Brain microvascular endothelial cell (primary cell): Measurements from ENCODE around the gene ADAM33.
A peak's percentile ranks its signal among the peaks of the same experiment; 100 is the strongest.

Experiments used
- DNase-seq: peaks from one replicate; pipeline ENCODE4 v3.0.0-alpha.2; 2020
- H3K27ac ChIP-seq: fragments of 250-450 bp; sonication (Bioruptor Pico); 2 replicates; pipeline ENCODE4 v1.5.1; 2020; ENCODE audit warnings: mild to moderate bottlenecking, moderate library complexity
- H3K27me3 ChIP-seq: fragments of 250-450 bp; sonication (Bioruptor Pico); replicated peaks from 2 replicates; pipeline ENCODE4 v1.5.1; 2020; ENCODE audit warnings: mild to moderate bottlenecking
- H3K36me3 ChIP-seq: fragments of 250-450 bp; sonication (Bioruptor Pico); replicated peaks from 2 replicates; pipeline ENCODE4 v1.5.1; 2020; ENCODE audit warnings: mild to moderate bottlenecking
- H3K4me3 ChIP-seq: 2 replicates; pipeline ENCODE4 v1.5.1; 2011; ENCODE audit warnings: low read depth, mild to moderate bottlenecking, control low read depth, low read length, moderate library complexity
- in situ Hi-C: cut with HindIII; loops from 2 replicates; pipeline ENCODE4 v1.10.0; 2017; ENCODE audit warnings: low sequenced_read_pairs, low pct_ligation_motif_present
- TF ChIP-seq, protein P1 (sequence below): IDR thresholded peaks from 2 replicates; pipeline ENCODE4 v1.5.1; 2011; ENCODE audit warnings: low read depth, mild to moderate bottlenecking, moderate library complexity, low read length, control low read depth, inconsistent platforms; ENCODE audit errors: missing control alignments

ADAM33 gene

DNA sequence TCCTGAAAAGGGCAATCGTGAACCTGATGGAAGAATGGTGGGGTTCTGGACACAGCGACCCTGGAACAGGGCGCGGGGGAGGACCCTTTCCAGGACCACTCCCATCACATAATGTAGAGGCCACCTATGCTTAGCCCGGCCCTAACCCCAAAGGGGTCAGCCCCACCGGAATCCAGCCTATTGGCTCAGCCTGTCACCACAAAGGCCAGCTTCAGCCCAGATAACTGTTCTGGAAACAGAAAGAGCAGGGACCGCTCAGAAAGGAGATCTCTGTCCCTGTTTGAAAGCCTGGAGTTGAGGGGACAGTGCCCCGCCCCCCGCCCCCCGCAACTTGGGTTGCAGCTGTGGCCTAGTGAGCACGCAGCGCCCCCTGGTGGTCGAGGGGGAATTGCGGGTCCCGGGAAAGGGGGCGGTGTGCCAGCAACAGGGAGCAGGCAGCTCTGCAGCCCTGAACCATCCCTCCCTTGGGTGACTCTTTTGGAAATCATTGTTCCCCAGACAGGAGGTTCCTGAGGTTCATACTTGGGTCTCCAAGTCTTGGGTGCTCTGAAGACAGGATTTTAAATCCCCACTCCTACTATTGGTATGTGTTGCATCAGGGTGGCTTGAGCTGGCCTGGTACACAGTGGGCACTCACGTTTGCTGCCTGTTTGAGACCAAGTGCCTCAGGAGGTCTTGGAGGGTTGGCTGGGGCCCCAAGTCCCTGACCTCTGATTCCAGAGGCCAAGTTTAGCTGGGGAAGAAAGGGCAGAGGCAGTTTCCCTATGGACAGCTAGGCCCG is 29.1 kb upstream of the ADAM33 start:
- no peaks in the 10 kb centered on the region for H3K36me3 ChIP-seq
- no peak overlapping the region for H3K4me3 ChIP-seq
- TF ChIP-seq, protein P1, sequence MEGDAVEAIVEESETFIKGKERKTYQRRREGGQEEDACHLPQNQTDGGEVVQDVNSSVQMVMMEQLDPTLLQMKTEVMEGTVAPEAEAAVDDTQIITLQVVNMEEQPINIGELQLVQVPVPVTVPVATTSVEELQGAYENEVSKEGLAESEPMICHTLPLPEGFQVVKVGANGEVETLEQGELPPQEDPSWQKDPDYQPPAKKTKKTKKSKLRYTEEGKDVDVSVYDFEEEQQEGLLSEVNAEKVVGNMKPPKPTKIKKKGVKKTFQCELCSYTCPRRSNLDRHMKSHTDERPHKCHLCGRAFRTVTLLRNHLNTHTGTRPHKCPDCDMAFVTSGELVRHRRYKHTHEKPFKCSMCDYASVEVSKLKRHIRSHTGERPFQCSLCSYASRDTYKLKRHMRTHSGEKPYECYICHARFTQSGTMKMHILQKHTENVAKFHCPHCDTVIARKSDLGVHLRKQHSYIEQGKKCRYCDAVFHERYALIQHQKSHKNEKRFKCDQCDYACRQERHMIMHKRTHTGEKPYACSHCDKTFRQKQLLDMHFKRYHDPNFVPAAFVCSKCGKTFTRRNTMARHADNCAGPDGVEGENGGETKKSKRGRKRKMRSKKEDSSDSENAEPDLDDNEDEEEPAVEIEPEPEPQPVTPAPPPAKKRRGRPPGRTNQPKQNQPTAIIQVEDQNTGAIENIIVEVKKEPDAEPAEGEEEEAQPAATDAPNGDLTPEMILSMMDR: peak; percentile 95
- in situ Hi-C loops: no loop called here
- H3K27ac ChIP-seq: no peak overlapping the region
- no peaks in the 10 kb centered on the region for H3K27me3 ChIP-seq
- DNase-seq: peak; percentile 12

DNA sequence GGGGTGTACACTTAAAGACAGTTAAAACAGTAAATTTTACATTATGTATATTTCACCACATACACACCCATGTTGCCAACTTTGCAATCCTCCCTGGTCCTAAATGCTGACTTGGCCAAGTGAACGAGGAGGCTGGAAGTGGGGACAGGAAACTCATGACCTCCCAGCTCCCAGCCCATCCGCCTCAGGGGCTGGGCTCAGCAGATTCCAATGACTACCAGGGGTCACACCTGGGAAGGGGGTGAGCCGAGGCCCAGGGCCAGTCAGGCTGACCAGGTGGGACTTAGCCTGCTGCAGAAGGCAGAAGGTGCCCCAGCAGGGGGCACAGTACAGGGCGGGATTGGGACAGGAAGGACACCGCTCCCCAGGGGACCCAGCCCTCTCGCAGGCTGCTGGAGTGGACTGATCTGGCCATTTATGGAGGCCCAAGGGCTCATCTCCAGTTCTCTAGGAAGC is 28.2 kb upstream of the ADAM33 start:
- TF ChIP-seq, protein P1: peak; percentile 23
- Histone ChIP-seq H3K27ac (no peak overlapping the region), H3K36me3 (no peaks in the 10 kb centered on the region), H3K27me3 (no peaks in the 10 kb centered on the region), H3K4me3 (no peak overlapping the region)
- in situ Hi-C loops: no loop called here
- no peak for DNase-seq

DNA sequence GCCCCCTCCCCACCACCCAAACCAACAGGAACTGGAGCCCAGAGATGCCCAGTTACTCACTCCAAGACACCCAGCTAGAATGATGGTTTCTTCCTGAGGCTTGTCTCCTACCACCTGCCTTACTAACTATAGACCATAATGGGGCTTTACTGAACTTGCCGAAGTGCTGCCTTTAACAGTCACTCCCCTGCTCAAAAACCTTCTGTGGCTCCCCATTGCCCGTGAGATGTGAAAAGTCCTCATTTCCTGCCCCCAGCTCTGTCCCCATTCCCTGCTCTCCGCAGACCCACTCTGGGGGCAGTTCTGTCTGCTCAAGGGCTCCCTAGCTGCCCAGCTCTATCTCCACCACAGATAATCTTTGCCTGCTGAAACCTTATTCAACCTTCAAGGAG is 25.7 kb upstream of the ADAM33 start:
- no peak overlapping the region for H3K27ac ChIP-seq
- DNase-seq: no peak
- H3K27me3 ChIP-seq: no peaks in the 10 kb centered on the region
- H3K36me3 ChIP-seq: no peaks in the 10 kb centered on the region
- no peak overlapping the region for H3K4me3 ChIP-seq
- TF ChIP-seq, protein P1: no peak
- in situ Hi-C loops: no loop called here

DNA sequence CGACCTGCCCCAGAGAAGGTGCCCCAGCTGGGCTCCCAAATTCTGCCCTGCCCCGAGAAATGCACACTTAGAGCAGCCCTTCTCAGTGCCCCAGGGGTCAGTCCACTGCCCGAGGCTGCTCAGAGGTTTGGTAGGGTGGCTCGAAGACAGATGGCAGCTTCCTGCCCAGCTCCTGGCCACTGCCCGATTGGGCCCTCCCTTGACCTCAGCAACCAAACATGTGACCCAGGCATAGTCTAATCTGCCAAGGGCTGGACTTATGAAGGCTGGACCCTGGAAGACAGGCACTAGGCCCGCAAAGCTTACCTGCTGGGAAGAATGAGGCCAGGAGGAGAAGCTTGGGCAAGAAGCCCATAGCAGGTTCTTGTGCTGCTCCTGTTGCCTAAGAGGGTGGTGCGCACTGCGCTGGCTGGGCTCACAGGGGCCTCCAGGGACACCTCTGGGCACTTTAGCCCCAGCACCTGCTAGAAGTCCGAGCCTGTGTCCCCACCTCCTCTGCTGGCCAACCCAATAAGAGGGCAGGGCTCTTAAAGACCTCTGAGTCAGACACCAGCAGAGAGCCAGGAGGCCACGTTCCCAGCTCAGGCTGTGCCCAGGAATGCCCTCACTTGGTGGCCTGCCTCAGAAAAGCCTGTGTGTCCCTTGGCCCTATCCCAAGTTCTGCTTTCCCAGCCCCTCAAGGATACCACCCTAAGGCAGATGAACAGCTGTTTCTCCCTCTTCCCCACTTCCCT is 25.1 kb upstream of the ADAM33 start:
- TF ChIP-seq, protein P1: no peak
- in situ Hi-C loops: no loop called here
- H3K36me3 ChIP-seq: no peaks in the 10 kb centered on the region
- H3K27ac ChIP-seq: no peak overlapping the region
- H3K27me3 ChIP-seq: no peaks in the 10 kb centered on the region
- peak; percentile 10 for DNase-seq
- H3K4me3 ChIP-seq: no peak overlapping the region

DNA sequence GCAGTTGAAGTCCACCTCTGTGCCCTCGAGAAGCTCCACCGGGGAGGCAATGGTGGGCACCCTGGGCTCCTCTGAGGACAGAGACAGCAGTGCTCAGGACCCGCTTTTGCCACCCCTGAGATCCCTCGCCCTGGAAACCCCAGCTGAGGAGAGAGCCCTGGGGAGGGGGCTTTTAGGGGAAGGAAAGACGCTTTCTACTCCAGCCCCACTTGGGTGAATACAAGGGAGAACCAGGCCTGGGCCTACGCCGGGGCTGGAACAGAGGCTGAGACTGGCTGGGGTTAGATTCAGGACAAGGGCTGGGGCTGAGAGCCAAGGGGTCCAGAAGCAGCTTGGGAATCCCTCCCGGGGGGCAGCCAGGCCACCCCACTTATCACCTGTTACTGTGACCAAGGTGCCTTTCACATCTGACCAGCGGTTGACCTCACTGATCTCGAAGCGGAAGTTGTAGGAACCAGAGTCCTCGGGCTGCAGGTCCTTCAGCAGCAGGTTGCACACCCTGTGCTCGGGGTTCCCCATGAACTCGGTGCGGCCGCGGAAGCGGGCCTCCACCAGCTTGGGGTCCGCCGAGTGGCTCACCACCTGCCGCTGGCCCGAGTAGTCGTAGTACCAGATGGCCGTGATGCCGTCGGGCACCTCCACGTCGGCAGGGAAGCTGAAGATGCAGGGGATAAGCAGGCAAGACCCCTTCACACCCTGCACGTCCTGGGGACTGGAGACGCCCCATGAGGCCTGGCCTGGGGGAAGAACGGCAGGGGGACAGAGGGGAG is 24.3 kb upstream of the ADAM33 start:
- no peak for DNase-seq
- Histone ChIP-seq H3K27ac (no peak overlapping the region), H3K36me3 (no peaks in the 10 kb centered on the region), H3K27me3 (no peaks in the 10 kb centered on the region), H3K4me3 (no peak overlapping the region)
- TF ChIP-seq, protein P1: no peak
- in situ Hi-C loops: no loop called here
